HCT116 (cell line): ENCODE data around the gene ABHD14A. TPM values are rescaled to one million over a fixed set of nuclear protein-coding genes. Genes with fewer than 3 reads are reported as not detected.

Experiments used
- ATAC-seq: fragments of 200-7000 bp; cut with Tn5 transposase; 2 replicates; pipeline ENCODE4 v1.9.1; 2020; ENCODE audit warnings: mild to moderate bottlenecking, moderate library complexity
- BruUV-seq: library from RNA; stranded (reverse); fragments of 400-500 nt; replicated peaks from 2 replicates; lab custom pipeline; 2021; lab: Mats Ljungman, UMichigan
- CTCF ChIA-PET: fragments of 300-600 bp; sonication (Branson Sonifier 250); formaldehyde crosslinking; loops from one replicate; lab custom pipeline; 2021; ENCODE audit warnings: antibody characterized with exemption; lab: Charles Lee
- POLR2A ChIA-PET: fragments of 300-600, 350-600 bp; sonication (Branson Sonifier 250); formaldehyde crosslinking; loops from one replicate; lab custom pipeline; 2021; ENCODE audit warnings: antibody characterized with exemption; lab: Charles Lee
- RAD21 ChIA-PET, 2 experiments: fragments of 300-600 bp; sonication (Branson Sonifier 250); formaldehyde crosslinking; loops; one replicate each; lab custom pipeline; 2023; ENCODE audit warnings: low total read pairs in 2 of 2; ENCODE audit not compliant: uncharacterized antibody in 2 of 2, unreplicated experiment in 2 of 2, low non-redundant PET in 1 of 2; lab: Charles Lee
- DNase-seq: peaks from one replicate; pipeline ENCODE4 v3.0.0-alpha.2; 2010; ENCODE audit warnings: low read depth, low spot score
- H2AFZ ChIP-seq: fragments of 200-600 bp; shearing (Covaris generic), sonication (generic); 2 replicates; pipeline ENCODE4 v1.6.1; 2017; ENCODE audit warnings: low read depth, mixed run types, mixed read lengths, antibody characterized with exemption, low read length; ENCODE audit not compliant: poor library complexity, severe bottlenecking
- H3K27ac ChIP-seq: 2 replicates; pipeline ENCODE4 v1.5.1; 2012; ENCODE audit warnings: low read depth, low read length
- H3K27me3 ChIP-seq: fragments of 200-600 bp; sonication (generic); 2 replicates; pipeline ENCODE4 v1.6.1; 2016; ENCODE audit warnings: mixed run types, low read length, mixed read lengths; ENCODE audit not compliant: insufficient read depth
- H3K36me3 ChIP-seq, 2 experiments: fragments of 200-500 bp in 1 of 2; fragments of 200-600 bp in 1 of 2; sonication (Bioruptor generic) in 1 of 2; sonication (generic) in 1 of 2; 2 replicates each; pipeline versions ENCODE4 v1.5.1 to v1.6.1; 2014 to 2016; ENCODE audit warnings: low read length in 2 of 2, inconsistent platforms in 1 of 2, mixed read lengths in 1 of 2, mixed run types in 1 of 2; ENCODE audit not compliant: insufficient read depth in 2 of 2, control insufficient read depth in 1 of 2
- H3K4me1 ChIP-seq, 2 experiments: fragments of 200-600 bp in 1 of 2; sonication (generic) in 1 of 2; 2 replicates each; pipeline versions ENCODE4 v1.5.1 to v1.6.1; 2012 to 2017; ENCODE audit warnings: low read length in 2 of 2, inconsistent platforms in 1 of 2, mild to moderate bottlenecking in 1 of 2, mixed read lengths in 1 of 2, mixed run types in 1 of 2, moderate library complexity in 1 of 2; ENCODE audit not compliant: insufficient read depth in 2 of 2, control insufficient read depth in 1 of 2
- H3K4me2 ChIP-seq: fragments of 200-600 bp; sonication (generic); 2 replicates; pipeline ENCODE4 v1.6.1; 2017; ENCODE audit warnings: mixed run types, low read length, mixed read lengths
- H3K4me3 ChIP-seq, 2 experiments: fragments of 200-600 bp in 1 of 2; sonication (generic) in 1 of 2; replicated peaks in 1 of 2; 2 replicates each; pipeline ENCODE4 v1.5.1; 2011 to 2016; ENCODE audit warnings: low read length in 2 of 2, control low read depth in 1 of 2, low read depth in 1 of 2, mild to moderate bottlenecking in 1 of 2, mixed read lengths in 1 of 2, mixed run types in 1 of 2
- H3K79me2 ChIP-seq: fragments of 200-600 bp; sonication (generic); 2 replicates; pipeline ENCODE4 v1.6.1; 2017; ENCODE audit warnings: mild to moderate bottlenecking, mixed run types, low read length, moderate library complexity, mixed read lengths; ENCODE audit not compliant: insufficient read depth
- H3K9ac ChIP-seq: fragments of 200-600 bp; sonication (generic); 2 replicates; pipeline ENCODE4 v1.6.1; 2016; ENCODE audit warnings: low read length, mixed read lengths
- H3K9me2 ChIP-seq: fragments of 200-600 bp; sonication (generic), shearing (Covaris generic); 2 replicates; pipeline ENCODE4 v1.6.1; 2017; ENCODE audit warnings: mixed run types, mild to moderate bottlenecking, moderate library complexity; ENCODE audit not compliant: insufficient read depth
- H3K9me3 ChIP-seq, 2 experiments: fragments of 200-500 bp in 1 of 2; fragments of 200-600 bp in 1 of 2; sonication (Bioruptor generic) in 1 of 2; sonication (generic) in 1 of 2; 2 replicates each; pipeline ENCODE4 v1.6.1; 2014 to 2017; ENCODE audit warnings: low read length in 2 of 2, mixed read lengths in 2 of 2, inconsistent platforms in 1 of 2, low read depth in 1 of 2, mild to moderate bottlenecking in 1 of 2, mixed run types in 1 of 2, moderate library complexity in 1 of 2; ENCODE audit not compliant: control insufficient read depth in 1 of 2, insufficient read depth in 1 of 2
- H4K20me1 ChIP-seq: fragments of 200-600 bp; sonication (generic), shearing (Covaris generic); 2 replicates; pipeline ENCODE4 v1.6.1; 2017; ENCODE audit warnings: mixed run types, mild to moderate bottlenecking, moderate library complexity; ENCODE audit not compliant: insufficient read depth
- CEBPB ChIP-seq: IDR thresholded peaks from 2 replicates; pipeline ENCODE4 v1.6.1; 2012; ENCODE audit warnings: low read depth
- EZH2phosphoT487 ChIP-seq: fragments of 200-600 bp; IDR thresholded peaks from 2 replicates; pipeline ENCODE4 v1.6.1; 2018; ENCODE audit warnings: antibody characterized with exemption, borderline replicate concordance
- SIN3A ChIP-seq: IDR thresholded peaks from 2 replicates; pipeline ENCODE4 v1.6.1; 2012; ENCODE audit warnings: low read depth
- SP1 ChIP-seq: IDR thresholded peaks from 2 replicates; pipeline ENCODE4 v1.6.1; 2012; ENCODE audit warnings: low read depth
- SRF ChIP-seq: IDR thresholded peaks from 2 replicates; pipeline ENCODE4 v1.6.1; 2012; ENCODE audit warnings: low read depth
- YY1 ChIP-seq: IDR thresholded peaks from 2 replicates; pipeline ENCODE4 v1.6.1; 2011; ENCODE audit warnings: low read length, low read depth, moderate library complexity, mild to moderate bottlenecking; ENCODE audit not compliant: insufficient replicate concordance; ENCODE audit errors: extremely low read depth
- intact Hi-C: fragments of 100-400 bp; cut with micrococcal nuclease; formaldehyde crosslinking; loops from 2 replicates; pipeline ENCODE4 v1.10.0; 2022
- total RNA-seq: library from RNA; stranded (reverse); gene quantifications from one replicate; pipeline ENCODE4 v1.2.1, GENCODE V29; 2021; ENCODE audit not compliant: unreplicated experiment
- TF ChIP-seq, protein P1 (sequence below): IDR thresholded peaks from 2 replicates; pipeline ENCODE4 v1.6.1; 2012; ENCODE audit warnings: low read depth
- TF ChIP-seq, protein P2 (sequence below): IDR thresholded peaks from 2 replicates; pipeline ENCODE4 v1.6.1; 2012
- TF ChIP-seq, protein P3 (sequence below): IDR thresholded peaks from 2 replicates; pipeline ENCODE4 v1.6.1; 2011; ENCODE audit warnings: mild to moderate bottlenecking, low read length, moderate library complexity; ENCODE audit not compliant: insufficient replicate concordance; ENCODE audit errors: extremely low read depth

ABHD14A gene
- total RNA-seq, 1 experiment from 2014 or later = 11.6 TPM

DNA sequence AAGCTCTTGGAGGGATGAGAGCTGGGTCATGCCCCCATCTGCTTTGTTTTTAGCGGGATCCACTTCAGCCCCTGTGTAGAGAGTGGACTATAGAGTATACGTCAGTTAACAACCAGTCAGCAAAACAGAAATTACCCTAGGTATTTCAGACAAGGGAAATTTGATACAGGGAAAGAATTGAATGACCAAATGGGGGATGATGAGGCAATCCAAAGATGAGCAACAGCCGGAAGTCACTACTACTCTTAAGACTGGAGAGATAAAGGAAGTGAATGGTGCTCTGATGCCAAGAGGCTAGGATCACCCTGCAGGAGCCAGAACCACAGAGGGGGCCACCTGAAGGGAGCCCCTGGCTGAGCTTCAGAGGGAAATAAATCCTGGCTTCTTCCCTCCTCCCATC lies 21.4 kb upstream of the ABHD14A start:
- CTCF ChIA-PET = interaction anchor here (1.4 kb wide), 1 partner anchor 12 kb away, joined by 4 read pairs; the partner anchor contains the start of gene RRP9
- no peaks in the 10 kb centered on the region for H3K9me3 ChIP-seq
- H3K27me3 ChIP-seq = no peaks in the 10 kb centered on the region
- no peak overlapping the region for H3K9ac ChIP-seq
- H3K27ac ChIP-seq = no peak overlapping the region
- H3K36me3 ChIP-seq = no peaks in the 10 kb centered on the region
- TF ChIP-seq SP1 (no peak), YY1 (no peak)
- TF ChIP-seq, protein P1, sequence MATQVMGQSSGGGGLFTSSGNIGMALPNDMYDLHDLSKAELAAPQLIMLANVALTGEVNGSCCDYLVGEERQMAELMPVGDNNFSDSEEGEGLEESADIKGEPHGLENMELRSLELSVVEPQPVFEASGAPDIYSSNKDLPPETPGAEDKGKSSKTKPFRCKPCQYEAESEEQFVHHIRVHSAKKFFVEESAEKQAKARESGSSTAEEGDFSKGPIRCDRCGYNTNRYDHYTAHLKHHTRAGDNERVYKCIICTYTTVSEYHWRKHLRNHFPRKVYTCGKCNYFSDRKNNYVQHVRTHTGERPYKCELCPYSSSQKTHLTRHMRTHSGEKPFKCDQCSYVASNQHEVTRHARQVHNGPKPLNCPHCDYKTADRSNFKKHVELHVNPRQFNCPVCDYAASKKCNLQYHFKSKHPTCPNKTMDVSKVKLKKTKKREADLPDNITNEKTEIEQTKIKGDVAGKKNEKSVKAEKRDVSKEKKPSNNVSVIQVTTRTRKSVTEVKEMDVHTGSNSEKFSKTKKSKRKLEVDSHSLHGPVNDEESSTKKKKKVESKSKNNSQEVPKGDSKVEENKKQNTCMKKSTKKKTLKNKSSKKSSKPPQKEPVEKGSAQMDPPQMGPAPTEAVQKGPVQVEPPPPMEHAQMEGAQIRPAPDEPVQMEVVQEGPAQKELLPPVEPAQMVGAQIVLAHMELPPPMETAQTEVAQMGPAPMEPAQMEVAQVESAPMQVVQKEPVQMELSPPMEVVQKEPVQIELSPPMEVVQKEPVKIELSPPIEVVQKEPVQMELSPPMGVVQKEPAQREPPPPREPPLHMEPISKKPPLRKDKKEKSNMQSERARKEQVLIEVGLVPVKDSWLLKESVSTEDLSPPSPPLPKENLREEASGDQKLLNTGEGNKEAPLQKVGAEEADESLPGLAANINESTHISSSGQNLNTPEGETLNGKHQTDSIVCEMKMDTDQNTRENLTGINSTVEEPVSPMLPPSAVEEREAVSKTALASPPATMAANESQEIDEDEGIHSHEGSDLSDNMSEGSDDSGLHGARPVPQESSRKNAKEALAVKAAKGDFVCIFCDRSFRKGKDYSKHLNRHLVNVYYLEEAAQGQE = no peak
- DNase-seq = no peak
- no peaks in the 10 kb centered on the region for H3K4me1 ChIP-seq
- no TSS peak for BruUV-seq
- H3K4me2 ChIP-seq = no peak overlapping the region
- intact Hi-C loops = no loop called here
- no peaks in the 10 kb centered on the region for H3K9me2 ChIP-seq
- no peak for ATAC-seq
- H2AFZ ChIP-seq = no peak overlapping the region
- POLR2A ChIA-PET = interaction anchor here (1.5 kb wide), 1 partner anchor 11 kb away, joined by 3 read pairs; no protein-coding TSS in a partner anchor
- no peaks in the 10 kb centered on the region for H4K20me1 ChIP-seq
- RAD21 ChIA-PET = no interaction called here
- H3K79me2 ChIP-seq = no peaks in the 10 kb centered on the region
- H3K4me3 ChIP-seq = no peak overlapping the region

DNA sequence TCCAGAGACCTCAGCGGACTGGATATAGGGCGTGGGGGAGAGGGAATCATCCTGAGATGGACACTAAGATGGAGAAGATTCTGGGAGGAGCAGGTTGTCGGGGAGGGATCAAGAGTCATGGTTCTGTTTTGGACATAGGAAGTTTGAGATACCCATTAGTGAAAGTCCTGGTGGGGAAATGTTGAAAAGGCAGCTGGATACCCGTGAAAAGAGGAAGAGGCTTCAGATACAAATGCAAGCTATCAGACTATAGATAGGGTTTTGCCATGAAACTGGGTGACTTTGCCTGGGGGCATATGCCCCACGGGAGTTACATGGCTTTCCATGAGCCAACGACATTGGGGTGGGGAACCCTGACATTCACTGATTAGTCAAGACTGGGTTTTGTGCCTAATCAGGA lies 20.8 kb upstream of the ABHD14A start:
- Histone ChIP-seq H3K27me3 (no peaks in the 10 kb centered on the region), H4K20me1 (no peaks in the 10 kb centered on the region), H3K9me2 (no peaks in the 10 kb centered on the region), H3K4me3 (no peak overlapping the region), H3K4me2 (no peak overlapping the region), H3K4me1 (no peaks in the 10 kb centered on the region), H3K79me2 (no peaks in the 10 kb centered on the region), H3K27ac (no peak overlapping the region), H2AFZ (no peak overlapping the region), H3K9me3 (no peaks in the 10 kb centered on the region), H3K36me3 (0 out of 4 replicates have a peak, but pooled peaks cover 0 to under 1% of the 10 kb centered on the region in 2 experiments), H3K9ac (no peak overlapping the region)
- BruUV-seq = TSS peak; percentile 17
- ATAC-seq (no peak), DNase-seq (no peak)
- POLR2A ChIA-PET = interaction anchor here (1.5 kb wide), 1 partner anchor 11 kb away, joined by 3 read pairs; no protein-coding TSS in a partner anchor
- RAD21 ChIA-PET = no interaction called here
- CTCF ChIA-PET = interaction anchor here (1.4 kb wide), 1 partner anchor 13 kb away, joined by 4 read pairs; the partner anchor contains the start of gene RRP9
- intact Hi-C loops = no loop called here
- TF ChIP-seq EZH2phosphoT487 (no peak), SIN3A (no peak), SRF (no peak), CEBPB (no peak)
- TF ChIP-seq, protein P1 = no peak
- TF ChIP-seq, protein P2, sequence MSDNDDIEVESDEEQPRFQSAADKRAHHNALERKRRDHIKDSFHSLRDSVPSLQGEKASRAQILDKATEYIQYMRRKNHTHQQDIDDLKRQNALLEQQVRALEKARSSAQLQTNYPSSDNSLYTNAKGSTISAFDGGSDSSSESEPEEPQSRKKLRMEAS = no peak
- TF ChIP-seq, protein P3, sequence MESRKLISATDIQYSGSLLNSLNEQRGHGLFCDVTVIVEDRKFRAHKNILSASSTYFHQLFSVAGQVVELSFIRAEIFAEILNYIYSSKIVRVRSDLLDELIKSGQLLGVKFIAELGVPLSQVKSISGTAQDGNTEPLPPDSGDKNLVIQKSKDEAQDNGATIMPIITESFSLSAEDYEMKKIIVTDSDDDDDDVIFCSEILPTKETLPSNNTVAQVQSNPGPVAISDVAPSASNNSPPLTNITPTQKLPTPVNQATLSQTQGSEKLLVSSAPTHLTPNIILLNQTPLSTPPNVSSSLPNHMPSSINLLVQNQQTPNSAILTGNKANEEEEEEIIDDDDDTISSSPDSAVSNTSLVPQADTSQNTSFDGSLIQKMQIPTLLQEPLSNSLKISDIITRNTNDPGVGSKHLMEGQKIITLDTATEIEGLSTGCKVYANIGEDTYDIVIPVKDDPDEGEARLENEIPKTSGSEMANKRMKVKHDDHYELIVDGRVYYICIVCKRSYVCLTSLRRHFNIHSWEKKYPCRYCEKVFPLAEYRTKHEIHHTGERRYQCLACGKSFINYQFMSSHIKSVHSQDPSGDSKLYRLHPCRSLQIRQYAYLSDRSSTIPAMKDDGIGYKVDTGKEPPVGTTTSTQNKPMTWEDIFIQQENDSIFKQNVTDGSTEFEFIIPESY = no peak
